Epidermal melanocyte (primary cell): Measurements from ENCODE around the gene TGM1.

ENCODE experiments used
- DNase-seq: peaks from one replicate; pipeline ENCODE4 v3.0.0; 2011; ENCODE audit warnings: low spot score; ENCODE audit not compliant: insufficient read length

Gene TGM1

GRCh38 chr14:24292118-24292807 lies 29.3 kb upstream of the TGM1 start:
- no peak for DNase-seq

DNA sequence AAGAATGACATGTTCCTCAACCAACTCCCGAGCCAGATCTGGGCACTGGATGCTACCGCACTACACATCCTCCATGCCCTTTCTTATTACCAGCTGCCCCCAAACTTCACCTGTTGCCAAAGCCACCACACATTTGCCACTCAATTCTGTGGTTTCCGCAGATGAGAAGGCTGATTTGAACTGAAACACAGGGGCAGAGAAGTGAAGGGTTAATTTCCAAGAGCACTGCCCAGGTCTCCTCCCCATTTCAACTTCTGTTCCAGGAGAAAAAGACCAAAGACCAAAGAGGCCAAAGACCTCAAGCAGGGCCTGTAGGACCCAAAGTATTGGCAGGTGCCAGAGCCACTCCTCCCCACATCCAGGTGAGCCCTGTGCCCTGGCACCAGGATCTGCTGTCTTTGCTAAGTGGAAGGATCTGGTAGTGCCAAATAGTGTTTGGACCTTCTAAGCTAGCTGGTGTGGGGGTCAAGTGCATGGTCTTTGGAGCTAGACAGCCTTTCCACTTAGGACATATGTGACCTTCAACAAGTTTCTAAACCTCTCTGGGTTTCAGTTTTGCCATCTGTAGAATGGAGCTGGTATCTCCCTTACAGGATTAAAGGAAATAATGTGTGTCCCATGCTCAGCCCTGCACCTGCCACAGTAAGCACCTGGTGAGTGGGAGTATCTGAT lies 28.6 kb upstream of the TGM1 start:
- DNase-seq: no peak

- DNase-seq: no peak
Measured at GRCh38 chr14:24290746-24291145, 27.8 kb upstream of the TGM1 start.

DNA sequence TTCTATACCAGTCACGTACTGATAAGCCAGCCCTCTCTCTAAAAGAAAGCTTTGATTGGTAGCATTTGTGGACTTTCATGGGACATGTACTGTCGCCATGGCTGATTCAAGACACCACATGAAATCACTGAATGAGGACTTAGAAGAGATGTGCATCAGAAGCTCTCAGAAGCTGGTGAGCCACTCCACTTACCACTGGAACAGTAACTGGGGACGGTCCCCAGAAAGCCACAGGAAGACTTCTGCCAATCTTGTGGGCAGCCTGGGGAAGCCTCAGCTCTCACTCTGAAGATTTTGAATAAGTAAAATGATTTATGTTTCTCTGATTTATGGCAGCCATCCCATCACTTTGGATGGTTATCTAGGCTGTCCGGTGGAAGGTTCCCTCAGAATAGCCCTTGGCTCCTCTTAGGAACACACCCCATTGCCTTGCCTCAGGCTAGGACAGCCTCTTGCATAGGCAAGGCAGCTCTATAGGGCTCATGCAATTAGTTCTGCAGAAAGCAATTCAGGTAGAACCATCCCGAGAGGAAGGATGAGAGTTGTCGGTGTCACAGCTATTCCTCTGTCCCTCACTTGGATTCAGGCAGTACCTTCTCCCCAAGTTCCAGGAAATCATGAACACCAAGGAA lies 26.8 kb upstream of the TGM1 start:
- no peak for DNase-seq

DNA sequence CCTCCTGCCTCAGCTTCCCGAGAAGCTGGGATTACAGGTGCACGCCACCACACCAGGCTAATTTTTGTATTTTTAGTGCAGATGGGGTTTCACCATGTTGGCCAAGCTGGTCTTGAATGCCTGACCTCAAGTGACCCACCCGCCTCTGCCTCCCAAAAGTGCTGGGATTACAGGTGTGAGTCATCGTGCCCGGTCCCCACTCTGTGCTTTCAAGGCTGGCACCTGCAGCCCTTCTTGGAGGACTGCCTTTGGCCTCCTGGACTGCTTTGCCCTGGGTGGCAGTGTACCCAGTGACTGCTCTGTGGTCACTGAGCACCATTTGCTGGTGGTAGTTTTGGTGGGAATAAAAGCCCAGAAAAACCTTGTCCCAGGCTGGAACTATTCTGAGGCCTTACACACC lies 24.0 kb upstream of the TGM1 start:
- DNase-seq: no peak

DNA sequence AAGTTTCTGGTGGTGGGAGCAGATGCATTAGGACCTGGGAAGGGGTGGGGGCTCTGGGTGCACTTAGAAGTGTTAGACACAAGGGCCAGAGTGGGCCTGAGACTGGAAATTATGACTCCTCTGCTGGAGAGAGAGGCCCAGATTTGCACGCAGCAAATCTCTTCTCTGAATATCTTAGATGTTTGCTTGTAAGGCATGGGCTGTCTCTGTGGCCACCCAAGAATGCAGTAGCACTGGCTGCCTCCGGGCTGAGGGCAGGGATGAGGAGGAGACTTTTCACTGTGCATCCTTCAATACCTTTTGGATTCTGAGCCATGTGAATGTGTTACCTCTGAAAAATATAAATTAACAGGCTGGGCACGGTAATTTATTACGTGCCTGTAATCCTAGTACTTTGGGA lies 22.4 kb upstream of the TGM1 start:
- no peak for DNase-seq

GRCh38 chr14:24284501-24285035 lies 21.6 kb upstream of the TGM1 start:
- no peak for DNase-seq

- no peak for DNase-seq
Measured at GRCh38 chr14:24283796-24284460, 21.0 kb upstream of the TGM1 start.

DNA sequence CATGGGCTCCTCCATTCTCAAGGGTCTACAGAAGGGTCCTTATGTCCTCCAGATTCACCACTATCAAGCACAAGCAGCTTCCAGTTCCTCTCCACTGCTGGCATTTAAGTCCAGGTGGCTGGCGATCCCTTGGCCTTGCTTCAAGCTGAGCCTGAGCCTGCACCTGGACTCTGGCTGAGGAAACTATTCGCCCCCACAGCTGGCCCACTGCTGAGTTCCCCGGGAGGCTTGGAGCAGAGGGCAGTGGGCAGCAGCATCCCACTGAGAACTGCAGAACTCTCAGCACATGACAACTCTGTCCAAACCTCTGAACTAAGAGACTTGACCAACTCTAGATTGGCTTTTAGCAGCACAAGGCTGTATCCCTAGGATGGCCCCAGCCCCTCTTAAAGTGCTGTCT lies 19.8 kb upstream of the TGM1 start:
- DNase-seq: no peak

DNA sequence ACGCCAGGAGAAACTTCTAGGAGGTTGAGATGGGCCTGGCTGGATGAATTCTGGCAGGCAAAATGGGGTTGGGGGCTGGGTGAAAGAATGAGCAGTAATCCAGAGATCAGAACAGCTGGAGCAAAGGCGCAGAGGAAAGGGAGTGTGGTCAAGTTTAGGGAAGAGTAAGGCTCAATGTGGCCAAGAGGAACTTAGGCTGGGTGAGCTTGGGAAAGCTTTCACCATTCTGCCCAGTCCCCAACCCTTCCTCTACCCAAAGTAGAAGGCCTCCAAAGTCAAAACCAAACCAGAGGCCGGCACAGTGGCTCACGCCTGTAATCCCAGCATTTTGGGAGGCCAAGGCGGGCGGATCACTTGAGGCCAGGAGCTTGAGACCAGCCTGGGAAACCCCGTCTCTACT lies 18.7 kb upstream of the TGM1 start:
- no peak for DNase-seq

DNA sequence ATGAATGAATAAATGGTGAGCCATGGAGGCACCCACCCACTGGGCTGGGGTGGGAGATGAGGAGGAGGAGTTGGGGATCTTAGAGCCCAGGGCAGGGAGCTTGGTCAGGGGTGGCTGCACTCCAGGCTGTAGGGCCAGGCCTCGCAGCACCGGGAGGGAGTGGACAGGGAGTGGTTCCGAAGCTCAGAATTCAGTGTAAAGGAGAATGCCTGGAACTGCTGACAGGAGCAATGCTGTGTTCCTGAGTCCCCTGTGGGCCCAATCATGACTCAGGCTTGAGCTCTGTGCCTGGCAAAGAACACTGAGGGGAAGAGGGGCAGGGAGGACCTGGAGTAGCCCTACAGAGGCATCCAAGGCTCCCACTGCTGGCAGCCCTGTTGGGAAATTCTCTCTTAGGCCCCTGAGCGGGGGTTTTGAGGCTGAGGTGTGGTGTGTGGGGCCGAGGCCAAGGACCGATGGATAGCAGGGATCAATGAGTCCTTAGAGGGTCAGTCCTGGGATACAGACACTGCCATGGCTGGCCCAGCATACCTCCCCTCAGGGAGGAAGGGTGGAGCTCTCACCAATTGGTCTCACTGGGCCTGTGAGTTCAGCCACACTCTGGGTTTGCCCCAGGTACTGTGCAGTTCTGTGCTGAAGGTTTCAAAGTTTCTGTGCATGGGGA lies 18.0 kb upstream of the TGM1 start:
- DNase-seq: no peak

- no peak for DNase-seq
Measured at GRCh38 chr14:24279301-24280186, 16.6 kb upstream of the TGM1 start.

- no peak for DNase-seq
Measured at GRCh38 chr14:24278424-24278823, 15.4 kb upstream of the TGM1 start.

DNA sequence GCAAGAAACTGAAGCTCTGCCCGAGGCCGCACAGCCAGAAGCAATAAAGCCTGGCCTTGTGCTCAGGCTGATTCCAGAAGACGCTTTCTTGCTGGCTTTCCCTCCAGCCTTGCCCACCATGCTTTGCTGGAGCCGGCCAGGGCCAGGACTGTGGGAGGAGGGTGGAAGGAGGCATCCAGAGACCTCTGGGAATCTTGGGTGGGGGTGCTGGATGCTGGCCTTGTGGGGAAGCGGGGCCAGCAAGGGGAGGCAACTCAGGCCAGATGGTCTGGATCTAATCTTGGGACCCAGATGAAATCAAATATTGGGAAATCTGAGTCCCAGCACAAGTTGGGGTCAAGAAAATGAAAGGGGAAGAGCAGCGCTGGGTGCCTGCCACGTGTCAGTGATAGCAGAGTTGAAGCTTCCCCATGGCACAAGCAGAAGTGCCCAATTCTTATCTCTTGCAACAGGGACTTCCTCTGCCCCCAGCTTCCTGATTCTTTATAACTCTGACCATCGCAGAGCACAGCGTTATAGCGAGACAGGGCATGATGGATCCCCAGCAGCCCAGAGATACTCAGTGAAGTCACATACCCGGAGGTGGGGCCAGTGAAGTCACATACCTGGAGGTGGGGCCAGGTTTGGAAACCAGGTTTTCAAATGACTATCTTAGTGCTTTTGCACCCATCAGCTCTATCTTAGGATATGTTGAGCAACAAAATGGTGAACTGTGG lies 14.8 kb upstream of the TGM1 start:
- no peak for DNase-seq

- DNase-seq: no peak
Measured at GRCh38 chr14:24277071-24277470, 14.1 kb upstream of the TGM1 start.

DNA sequence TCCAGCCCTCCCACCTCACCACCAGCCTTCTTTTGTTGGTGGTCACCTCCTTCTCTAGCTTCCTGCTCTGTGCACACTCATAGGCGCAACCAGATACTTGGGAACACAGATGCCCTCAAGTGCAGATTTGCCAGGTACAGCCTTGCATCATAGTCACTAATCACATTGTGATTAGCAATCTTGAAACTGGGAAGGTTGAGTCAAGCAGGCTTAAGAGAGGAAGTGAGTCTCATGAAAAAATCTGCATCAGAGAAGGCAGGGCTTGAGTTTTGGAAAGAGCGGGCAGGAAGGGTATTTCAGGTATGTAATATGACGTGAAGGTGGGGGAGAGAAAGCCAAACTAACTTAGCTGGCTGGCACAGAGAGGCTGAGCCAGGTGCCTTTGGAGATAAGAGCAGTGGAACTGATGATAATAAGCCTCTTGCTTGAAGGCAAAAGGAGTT lies 11.1 kb upstream of the TGM1 start:
- DNase-seq: no peak

DNA sequence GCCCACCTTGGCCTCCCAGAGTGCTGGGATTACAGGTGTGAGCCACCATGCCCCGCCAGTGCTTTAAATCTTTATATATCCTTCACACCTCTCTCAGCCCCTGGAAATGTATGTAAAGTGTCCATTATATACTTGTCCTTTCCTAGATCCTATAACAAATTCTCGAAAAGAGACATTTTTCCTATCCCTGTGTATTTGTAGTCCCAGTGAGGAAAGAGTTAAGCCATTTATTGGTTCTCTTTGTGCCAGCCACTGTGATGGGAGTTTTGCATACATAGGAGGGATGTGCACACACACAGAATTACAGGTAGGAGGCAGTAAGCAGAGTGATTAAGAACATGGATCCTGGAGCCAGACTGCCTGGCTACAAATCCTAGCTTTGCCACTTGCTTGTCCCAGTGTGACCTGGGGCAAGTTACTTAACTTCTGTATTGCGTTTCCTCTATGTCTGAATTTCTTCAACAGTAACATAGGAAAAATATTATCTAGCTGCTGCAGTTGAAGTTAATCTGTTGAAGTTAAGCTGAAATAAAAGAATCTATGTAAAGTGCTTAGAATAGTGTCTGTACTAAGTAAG lies 10.5 kb upstream of the TGM1 start:
- no peak for DNase-seq

- DNase-seq: no peak
Measured at GRCh38 chr14:24272467-24272866, 9.5 kb upstream of the TGM1 start.

DNA sequence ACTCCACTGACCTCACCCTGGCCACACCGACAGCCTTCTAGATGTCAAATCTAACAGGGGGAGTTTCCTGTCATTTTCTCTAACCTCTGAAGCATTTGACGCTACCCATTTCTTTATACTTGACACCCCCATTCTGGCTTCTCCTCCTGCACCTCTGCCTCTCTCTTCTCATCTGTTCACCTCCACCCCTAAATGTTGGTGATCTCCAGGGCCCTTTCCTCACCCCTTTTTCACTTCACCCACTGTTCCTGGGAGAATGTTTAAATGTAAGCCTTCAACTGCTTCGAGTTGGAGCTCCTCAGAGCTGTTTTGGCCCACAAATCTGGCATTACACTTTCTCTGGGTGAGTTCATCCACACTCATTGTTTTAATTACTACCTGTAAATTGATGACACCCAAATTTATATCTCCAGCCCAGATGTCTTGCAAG lies 8.9 kb upstream of the TGM1 start:
- DNase-seq: no peak
